HepG2 (cell line): ENCODE data around the gene GNG5. TPM values are rescaled to one million over a fixed set of nuclear protein-coding genes. Genes with fewer than 3 reads are reported as not detected.

ENCODE experiments used
- ATAC-seq: fragments of 200-7000 bp; cut with Tn5 transposase; 3 replicates; pipeline ENCODE4 v1.9.1; 2020; ENCODE audit warnings: mild to moderate bottlenecking, moderate library complexity
- BruUV-seq: library from RNA; stranded (reverse); fragments of 400-500 nt; replicated peaks from 2 replicates; lab custom pipeline; 2021; lab: Mats Ljungman, UMichigan
- CTCF ChIA-PET: fragments of 300-600 bp; formaldehyde crosslinking; extraction: SDS; loops from one replicate; lab custom pipeline; 2021; ENCODE audit warnings: low total read pairs, inconsistent platforms, low intra/inter-chr PET ratio; lab: Yijun Ruan, JAX
- POLR2A ChIA-PET: fragments of 350-600 bp; sonication (Branson Sonifier 250); formaldehyde crosslinking; loops from one replicate; lab custom pipeline; 2020; ENCODE audit warnings: antibody characterized with exemption, inconsistent platforms; lab: Yijun Ruan, JAX
- DNase-seq: peaks from one replicate; pipeline ENCODE4 v3.0.0-alpha.2; 2015; ENCODE audit warnings: low spot score
- FAIRE-seq: peaks from 3 replicates; lab custom pipeline; 2011; peaks lifted over from hg19 to GRCh38; lab: Jason Lieb, UNC
- H2AFZ ChIP-seq: one replicate; pipeline ENCODE4 v1.6.1; 2011; ENCODE audit warnings: low read length, inconsistent platforms
- H3K27ac ChIP-seq: fragments of 300-600 bp; 3 replicates; pipeline ENCODE4 v1.8.0; 2011; ENCODE audit warnings: mixed run types, mild to moderate bottlenecking, mixed read lengths, low read length, inconsistent platforms; ENCODE audit not compliant: insufficient read depth; ENCODE audit errors: extremely low read length
- H3K27me3 ChIP-seq, 2 experiments: fragments of 200-600 bp in 1 of 2; 2 replicates in 1 of 2; 3 replicates in 1 of 2; pipeline versions ENCODE4 v1.6.0 to v1.8.0; 2011; ENCODE audit warnings: low read length in 2 of 2, mild to moderate bottlenecking in 2 of 2, moderate library complexity in 2 of 2, inconsistent platforms in 1 of 2; ENCODE audit not compliant: insufficient read depth in 2 of 2, control insufficient read depth in 1 of 2
- H3K36me3 ChIP-seq, 2 experiments: fragments of 200-600 bp in 1 of 2; replicated peaks in 1 of 2; 2 replicates in 1 of 2; 3 replicates in 1 of 2; pipeline versions ENCODE4 v1.5.1 to v1.8.0; 2011; ENCODE audit warnings: low read length in 2 of 2, inconsistent platforms in 1 of 2; ENCODE audit not compliant: insufficient read depth in 2 of 2, control insufficient read depth in 1 of 2
- H3K4me1 ChIP-seq: 2 replicates; pipeline ENCODE4 v1.5.1; 2012; ENCODE audit warnings: low read length, inconsistent platforms; ENCODE audit not compliant: insufficient read depth
- H3K4me2 ChIP-seq: 2 replicates; pipeline ENCODE4 v1.6.0; 2011; ENCODE audit warnings: low read depth, low read length, inconsistent platforms
- H3K4me3 ChIP-seq, 3 experiments: fragments of 200-600 bp in 1 of 3; sonication (generic), shearing (Covaris generic) in 1 of 3; replicated peaks in 1 of 3; 2 replicates each; pipeline ENCODE4 v1.5.1; 2011 to 2016; ENCODE audit warnings: low read length in 3 of 3, inconsistent platforms in 2 of 3, low read depth in 2 of 3, mild to moderate bottlenecking in 2 of 3, control low read depth in 1 of 3, mixed read lengths in 1 of 3; ENCODE audit not compliant: insufficient read depth in 1 of 3
- H3K79me2 ChIP-seq: one replicate; pipeline ENCODE4 v1.6.1; 2011; ENCODE audit warnings: low read length, inconsistent platforms; ENCODE audit not compliant: insufficient read depth
- H3K9ac ChIP-seq: 2 replicates; pipeline ENCODE4 v1.6.0; 2011; ENCODE audit warnings: mild to moderate bottlenecking, low read depth, low read length, inconsistent platforms; ENCODE audit not compliant: insufficient read depth
- H3K9me3 ChIP-seq: 2 replicates; pipeline ENCODE4 v1.5.1; 2012; ENCODE audit warnings: mild to moderate bottlenecking, low read length
- H4K20me1 ChIP-seq: 2 replicates; pipeline ENCODE4 v1.6.0; 2011; ENCODE audit warnings: inconsistent platforms, mild to moderate bottlenecking, low read length, moderate library complexity; ENCODE audit not compliant: insufficient read depth
- CTCF ChIP-seq: sonication (generic); formaldehyde crosslinking; IDR thresholded peaks from 2 replicates; pipeline ENCODE4 v1.5.0; 2020; ENCODE audit warnings: mild to moderate bottlenecking, missing genetic modification reagents, moderate library complexity
- EHMT2 ChIP-seq: fragments of 200-600 bp; sonication (generic); IDR thresholded peaks from 2 replicates; pipeline ENCODE4 v1.7.0; 2017; ENCODE audit warnings: antibody characterized with exemption, low read depth, low read length, borderline replicate concordance
- HMG20B ChIP-seq: conservative IDR thresholded peaks from 2 replicates; pipeline ENCODE4 v1.6.1; 2016; ENCODE audit warnings: missing genetic modification reagents, missing compliant biosample characterization
- SMC3 ChIP-seq: IDR thresholded peaks from 2 replicates; pipeline ENCODE4 v1.6.1; 2011; ENCODE audit warnings: low read length, improper control_type of control experiment
- STAG1 ChIP-seq: sonication (generic); formaldehyde crosslinking; IDR thresholded peaks from 2 replicates; pipeline ENCODE4 v1.4.0; 2020; ENCODE audit warnings: missing genetic modification reagents
- TEAD2 ChIP-seq: sonication (generic); formaldehyde crosslinking; IDR thresholded peaks from 2 replicates; pipeline ENCODE4 v1.9.0; 2021; ENCODE audit warnings: missing genetic modification reagents
- WGBS: methylation state at CpG from one replicate; pipeline ENCODE4 v1.1.6; 2017; ENCODE audit warnings: low lambda C conversion rate; 5-methylcytosine and 5-hydroxymethylcytosine counted together
- in situ Hi-C: cut with HindIII; loops from 2 replicates; pipeline ENCODE4 v1.10.0; 2017; ENCODE audit warnings: low pct_unique_long_range_greater_than_20kb; ENCODE audit not compliant: extremely low pct_ligation_motif_present
- intact Hi-C: fragments of 100-400 bp; cut with micrococcal nuclease; formaldehyde crosslinking; loops from one replicate; pipeline ENCODE4 v1.10.0; 2022; ENCODE audit not compliant: unreplicated experiment
- polyA plus RNA-seq, 8 experiments: library from polyadenylated mRNA; depleted of rRNA in 3 of 8; stranded (reverse) in 7 of 8; unstranded in 1 of 8; fragments of >200 nt; fragmentation: Illumina TruSeq in 4 of 8; extraction: Trizol in 4 of 8; gene quantifications; 2 replicates each; pipeline versions ENCODE4 v1.2.1 to v1.2.3, GENCODE V29; 2011 to 2016; ENCODE audit warnings: low read depth in 4 of 8, missing spikeins in 1 of 8, mixed read lengths in 1 of 8; ENCODE audit not compliant: insufficient read depth in 1 of 8
- total RNA-seq, 5 experiments: library from RNA; depleted of rRNA; stranded (reverse); fragments of >200 nt; fragmentation: Illumina TruSeq; extraction: Trizol; gene quantifications; 2 replicates each; pipeline ENCODE4 v1.2.3, GENCODE V29; 2016; ENCODE audit warnings: low read depth in 1 of 5
- TF ChIP-seq, protein P1 (sequence below): sonication (generic); formaldehyde crosslinking; IDR thresholded peaks from 2 replicates; pipeline ENCODE4 v1.9.0; 2021; ENCODE audit warnings: missing genetic modification reagents, mild to moderate bottlenecking, borderline replicate concordance

GNG5 gene
- total and polyA plus RNA-seq, 2 of the 13 experiments (the other 11 are each of a cell fraction or from before 2014, with no cell fraction given) = 103 to 137 TPM

DNA sequence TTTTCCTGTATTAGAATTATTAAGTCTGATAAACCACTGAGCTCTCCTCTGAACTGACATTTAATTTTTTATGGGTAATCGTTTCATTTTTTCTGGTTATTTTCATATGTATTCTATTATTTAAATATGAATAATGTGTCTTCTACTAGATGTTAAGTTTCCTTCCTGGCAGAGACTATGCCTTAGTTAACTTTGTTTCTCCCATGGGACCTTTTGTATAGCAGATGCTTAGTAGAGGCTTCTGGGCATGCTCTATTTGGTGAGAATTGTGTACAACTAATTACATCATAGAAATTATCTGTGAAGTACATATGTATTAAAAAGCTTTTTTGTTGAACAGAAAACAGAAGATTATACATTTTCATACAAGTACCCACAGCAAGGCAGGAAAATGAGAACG is 44.4 kb upstream of the GNG5 start:
- no peaks in the 10 kb centered on the region for H3K4me1 ChIP-seq
- no peak overlapping the region for H2AFZ ChIP-seq
- no peak overlapping the region for H3K4me2 ChIP-seq
- in situ Hi-C loops = no loop called here
- no peaks in the 10 kb centered on the region for H4K20me1 ChIP-seq
- no peak overlapping the region for H3K9ac ChIP-seq
- no peaks in the 10 kb centered on the region for H3K36me3 ChIP-seq
- FAIRE-seq = no peak
- 86% methylated on average over 2 of the region's 2 CpGs for WGBS
- H3K27ac ChIP-seq = no peak overlapping the region
- H3K4me3 ChIP-seq = no peak overlapping the region
- ChIA-PET POLR2A (no interaction called here), CTCF (no interaction called here)
- no peak for DNase-seq
- no peak for ATAC-seq
- BruUV-seq = no TSS peak
- intact Hi-C loops = no loop called here
- TF ChIP-seq EHMT2 (no peak), HMG20B (CRISPR knock-in tag) (no peak)
- TF ChIP-seq, all 625 proteins: peak for 0
- no peaks in the 10 kb centered on the region for H3K79me2 ChIP-seq
- no peaks in the 10 kb centered on the region for H3K9me3 ChIP-seq
- no peaks in the 10 kb centered on the region for H3K27me3 ChIP-seq

DNA sequence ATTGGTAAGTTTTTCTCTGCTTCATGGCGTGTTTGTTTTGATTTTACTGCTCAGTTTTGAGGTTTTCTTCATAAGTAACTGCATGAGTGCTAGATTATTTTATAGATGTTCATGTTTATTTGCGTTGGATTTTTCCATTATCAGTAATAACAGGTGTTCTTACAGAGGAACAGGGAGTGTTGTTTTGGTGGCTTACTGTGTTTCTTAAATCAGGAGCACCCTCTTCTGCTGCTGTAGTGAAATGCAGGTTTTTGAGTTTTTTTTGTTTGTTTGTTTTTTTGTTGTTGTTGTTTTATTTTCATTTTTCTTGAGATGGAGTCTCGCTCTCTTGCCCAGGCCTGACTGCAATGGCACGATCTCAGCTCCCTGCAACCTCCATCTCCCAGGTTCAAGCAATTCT is 35.3 kb upstream of the GNG5 start:
- TF ChIP-seq, protein P1, sequence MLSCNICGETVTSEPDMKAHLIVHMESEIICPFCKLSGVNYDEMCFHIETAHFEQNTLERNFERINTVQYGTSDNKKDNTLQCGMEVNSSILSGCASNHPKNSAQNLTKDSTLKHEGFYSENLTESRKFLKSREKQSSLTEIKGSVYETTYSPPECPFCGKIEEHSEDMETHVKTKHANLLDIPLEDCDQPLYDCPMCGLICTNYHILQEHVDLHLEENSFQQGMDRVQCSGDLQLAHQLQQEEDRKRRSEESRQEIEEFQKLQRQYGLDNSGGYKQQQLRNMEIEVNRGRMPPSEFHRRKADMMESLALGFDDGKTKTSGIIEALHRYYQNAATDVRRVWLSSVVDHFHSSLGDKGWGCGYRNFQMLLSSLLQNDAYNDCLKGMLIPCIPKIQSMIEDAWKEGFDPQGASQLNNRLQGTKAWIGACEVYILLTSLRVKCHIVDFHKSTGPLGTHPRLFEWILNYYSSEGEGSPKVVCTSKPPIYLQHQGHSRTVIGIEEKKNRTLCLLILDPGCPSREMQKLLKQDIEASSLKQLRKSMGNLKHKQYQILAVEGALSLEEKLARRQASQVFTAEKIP (CRISPR knock-in tag) = no peak
- TF ChIP-seq SMC3 (peak; percentile 24; the same call in 1 of the 2 replicates), CTCF (CRISPR knock-in tag) (peak; percentile 50), STAG1 (CRISPR knock-in tag) (peak; percentile 61), TEAD2 (CRISPR knock-in tag) (no peak)
- intact Hi-C loops (loop anchor here (1.0 to 10.0 kb wide), 4 partner anchors 34 to 607 kb away; partner anchors contain the start of genes GNG5, RPF1 and SPATA1), in situ Hi-C loops (no loop called here)
- Histone ChIP-seq H3K4me1 (no peaks in the 10 kb centered on the region), H3K9me3 (no peaks in the 10 kb centered on the region), H3K79me2 (no peaks in the 10 kb centered on the region), H3K4me3 (no peak overlapping the region), H4K20me1 (no peaks in the 10 kb centered on the region), H3K27me3 (no peaks in the 10 kb centered on the region), H3K9ac (no peak overlapping the region), H3K27ac (no peak overlapping the region), H3K4me2 (no peak overlapping the region), H2AFZ (no peak overlapping the region), H3K36me3 (no peaks in the 10 kb centered on the region)
- CTCF ChIA-PET = no interaction called here
- BruUV-seq = no TSS peak
- POLR2A ChIA-PET = no interaction called here
- WGBS = 92% methylated on average over 4 of the region's 4 CpGs
- FAIRE-seq (no peak), ATAC-seq (no peak), DNase-seq (no peak)
